GM23338 (cell line): ENCODE measurements around the gene IFNLR1. TPM values are rescaled to one million over a fixed set of nuclear protein-coding genes. Genes with fewer than 3 reads are reported as not detected.

ENCODE experiments used
- ATAC-seq: fragments of 200-7000 bp; cut with Tn5 transposase; 3 replicates; pipeline ENCODE4 v1.9.1; 2020
- DNase-seq: peaks from one replicate; pipeline ENCODE4 v3.0.0-alpha.2; 2015; ENCODE audit warnings: low spot score
- H2AFZ ChIP-seq: fragments of 200-600 bp; sonication (generic); 2 replicates; pipeline ENCODE4 v1.8.0; 2016; ENCODE audit warnings: antibody characterized with exemption, mild to moderate bottlenecking, moderate library complexity
- H3F3A ChIP-seq: fragments of 200-600 bp; sonication (generic); replicated peaks from 2 replicates; pipeline ENCODE4 v1.8.0; 2017; ENCODE audit warnings: antibody characterized with exemption, mixed run types, low read depth
- H3K27ac ChIP-seq: fragments of 200-600 bp; sonication (generic); 2 replicates; pipeline ENCODE4 v1.6.1; 2016; ENCODE audit warnings: low read depth
- H3K27me3 ChIP-seq: fragments of 200-600 bp; sonication (generic); 2 replicates; pipeline ENCODE4 v1.8.0; 2016; ENCODE audit warnings: mild to moderate bottlenecking, mixed run types, moderate library complexity; ENCODE audit not compliant: insufficient read depth
- H3K36me3 ChIP-seq: fragments of 200-600 bp; sonication (generic); 2 replicates; pipeline ENCODE4 v1.8.0; 2016; ENCODE audit warnings: mild to moderate bottlenecking; ENCODE audit not compliant: insufficient read depth
- H3K4me1 ChIP-seq: fragments of 200-600 bp; sonication (generic); 2 replicates; pipeline ENCODE4 v1.8.0; 2016; ENCODE audit warnings: mild to moderate bottlenecking, moderate library complexity; ENCODE audit not compliant: insufficient read depth
- H3K4me2 ChIP-seq: fragments of 200-600 bp; sonication (generic); 2 replicates; pipeline ENCODE4 v1.7.1; 2017; ENCODE audit warnings: mixed run types
- H3K4me3 ChIP-seq: fragments of 200-600 bp; sonication (generic); 2 replicates; pipeline ENCODE4 v1.6.1; 2016; ENCODE audit warnings: mixed run types
- H3K79me2 ChIP-seq: fragments of 200-600 bp; sonication (generic); replicated peaks from 2 replicates; pipeline ENCODE4 v1.8.0; 2017; ENCODE audit warnings: mild to moderate bottlenecking; ENCODE audit not compliant: insufficient read depth
- H3K9me2 ChIP-seq: fragments of 200-600 bp; sonication (generic); 2 replicates; pipeline ENCODE4 v1.8.0; 2017; ENCODE audit not compliant: insufficient read depth
- H4K20me1 ChIP-seq: fragments of 200-600 bp; sonication (generic); replicated peaks from 2 replicates; pipeline ENCODE4 v1.8.0; 2017; ENCODE audit warnings: mild to moderate bottlenecking; ENCODE audit not compliant: insufficient read depth
- H3K27ac Mint-ChIP-seq: 2 replicates; pipeline ENCODE4 v1.8.0; 2020; ENCODE audit warnings: inconsistent platforms, mild to moderate bottlenecking, moderate library complexity, mixed read lengths
- H3K27me3 Mint-ChIP-seq: 3 replicates; pipeline ENCODE4 v1.8.0; 2022; ENCODE audit warnings: low read depth, mild to moderate bottlenecking, moderate library complexity, mixed read lengths, inconsistent platforms; ENCODE audit not compliant: insufficient read depth, poor library complexity
- H3K36me3 Mint-ChIP-seq: 3 replicates; pipeline ENCODE4 v1.8.0; 2021; ENCODE audit warnings: low read depth, mild to moderate bottlenecking, inconsistent platforms, moderate library complexity, mixed read lengths
- H3K4me1 Mint-ChIP-seq: 3 replicates; pipeline ENCODE4 v1.8.0; 2020; ENCODE audit warnings: mild to moderate bottlenecking, inconsistent platforms, mixed read lengths
- H3K4me3 Mint-ChIP-seq: 3 replicates; pipeline ENCODE4 v1.8.0; 2021; ENCODE audit warnings: moderate library complexity, mild to moderate bottlenecking, inconsistent platforms, mixed read lengths
- H3K9me3 Mint-ChIP-seq: 3 replicates; pipeline ENCODE4 v1.8.0; 2020; ENCODE audit warnings: moderate library complexity, mild to moderate bottlenecking, inconsistent platforms, mixed read lengths
- CREB1 ChIP-seq: fragments of 250-450 bp; sonication (Bioruptor Pico); IDR thresholded peaks from 2 replicates; pipeline ENCODE4 v1.5.0; 2020; ENCODE audit warnings: low read depth, mild to moderate bottlenecking, moderate library complexity
- CTCF ChIP-seq, 2 experiments: fragments of 200-600 bp in 1 of 2; sonication (generic) in 1 of 2; conservative IDR thresholded peaks; 2 replicates each; pipeline versions ENCODE4 v1.5.1 to v1.6.1; 2016 to 2017; ENCODE audit warnings: antibody characterized with exemption in 2 of 2, low read depth in 2 of 2, mild to moderate bottlenecking in 2 of 2, moderate library complexity in 1 of 2
- ETS1 ChIP-seq: IDR thresholded peaks from 2 replicates; pipeline ENCODE4 v1.6.1; 2016; ENCODE audit warnings: antibody characterized with exemption
- EZH2 ChIP-seq: fragments of 200-600 bp; sonication (generic); IDR thresholded peaks from one replicate; pipeline ENCODE4 v1.8.0; 2017; ENCODE audit warnings: antibody characterized with exemption, mild to moderate bottlenecking, low read depth; ENCODE audit not compliant: unreplicated experiment
- EZH2phosphoT487 ChIP-seq: fragments of 200-600 bp; sonication (generic); IDR thresholded peaks from one replicate; pipeline ENCODE4 v1.8.1; 2018; ENCODE audit warnings: antibody characterized with exemption; ENCODE audit not compliant: unreplicated experiment
- JUNB ChIP-seq: IDR thresholded peaks from one replicate; pipeline ENCODE4 v1.6.1; 2016; ENCODE audit warnings: antibody characterized with exemption; ENCODE audit not compliant: unreplicated experiment
- NANOG ChIP-seq: IDR thresholded peaks from 2 replicates; pipeline ENCODE4 v1.6.1; 2016; ENCODE audit warnings: antibody characterized with exemption, borderline replicate concordance
- POLR2AphosphoS5 ChIP-seq: IDR thresholded peaks from 2 replicates; pipeline ENCODE4 v1.6.1; 2016; ENCODE audit warnings: antibody characterized with exemption, low read depth
- REST ChIP-seq: IDR thresholded peaks from one replicate; pipeline ENCODE4 v1.6.1; 2018; ENCODE audit warnings: antibody characterized with exemption; ENCODE audit not compliant: unreplicated experiment
- STAT1 ChIP-seq: IDR thresholded peaks from one replicate; pipeline ENCODE4 v1.6.1; 2016; ENCODE audit warnings: antibody characterized with exemption; ENCODE audit not compliant: unreplicated experiment
- ZNF114 ChIP-seq: fragments of 250-450 bp; sonication (Bioruptor Pico); IDR thresholded peaks from 2 replicates; pipeline ENCODE4 v1.5.0; 2020; ENCODE audit warnings: mild to moderate bottlenecking, moderate library complexity
- ZNF462 ChIP-seq: fragments of 250-450 bp; sonication (Bioruptor Pico); IDR thresholded peaks from 2 replicates; pipeline ENCODE4 v1.5.0; 2020; ENCODE audit warnings: mild to moderate bottlenecking, moderate library complexity
- polyA plus RNA-seq: library from polyadenylated mRNA; unstranded; fragments of >200 nt; fragmentation: Nextera tagmentation; extraction: Ambion mirVana; gene quantifications from 2 replicates; pipeline ENCODE4 v1.2.1, GENCODE V29; 2016
- total RNA-seq: library from RNA; depleted of rRNA; stranded (reverse); fragments of >200 nt; shearing (Covaris generic); gene quantifications from 2 replicates; pipeline ENCODE4 v1.2.3, GENCODE V29; 2014

The IFNLR1 gene
- total and polyA plus RNA-seq, 2 experiments from 2014 or later = 4.2 to 6.2 TPM

GRCh38 chr1:24124980-24125379 lies 62.1 kb downstream of the IFNLR1 start (continued):
- TF ChIP-seq ETS1 (no peak), CREB1 (no peak), NANOG (no peak), EZH2phosphoT487 (no peak), ZNF114 (CRISPR knock-in tag) (no peak), POLR2AphosphoS5 (no peak), STAT1 (no peak), JUNB (no peak), REST (no peak)

GRCh38 chr1:24123611-24124010 lies 63.5 kb downstream of the IFNLR1 start:
- no peaks in the 10 kb centered on the region for H3K36me3 Mint-ChIP-seq
- H3K27me3 Mint-ChIP-seq = peaks cover 5% of the 10 kb centered on the region
- Histone ChIP-seq H3F3A (no peaks in the 10 kb centered on the region), H3K27me3 (no peaks in the 10 kb centered on the region), H3K4me3 (no peak overlapping the region), H3K4me1 (no peaks in the 10 kb centered on the region), H3K27ac (no peak overlapping the region), H3K79me2 (no peaks in the 10 kb centered on the region), H2AFZ (no peak overlapping the region), H3K9me2 (no peaks in the 10 kb centered on the region), H4K20me1 (no peaks in the 10 kb centered on the region), H3K36me3 (no peaks in the 10 kb centered on the region), H3K4me2 (no peak overlapping the region)
- no peak overlapping the region for H3K4me3 Mint-ChIP-seq
- H3K27ac Mint-ChIP-seq = no peak overlapping the region; the same call in 1 of the 2 replicates
- H3K4me1 Mint-ChIP-seq = peaks cover 2% of the 10 kb centered on the region
- ATAC-seq (no peak), DNase-seq (no peak)
- H3K9me3 Mint-ChIP-seq = no peaks in the 10 kb centered on the region
- TF ChIP-seq CREB1 = no peak
- no peak for TF ChIP-seq NANOG
- TF ChIP-seq ZNF114 (CRISPR knock-in tag) = no peak
- no peak for TF ChIP-seq ZNF462
- no peak for TF ChIP-seq POLR2AphosphoS5
- TF ChIP-seq CTCF (conservative IDR thresholded peaks at IDR 0.05; ENCODE audit: low read depth in 2 of 2) = no peak
- TF ChIP-seq EZH2 = no peak
- TF ChIP-seq EZH2phosphoT487 = no peak
